Endothelial cell of umbilical vein (primary cell): ENCODE data around the gene DPM2.

Source experiments
- EZH2 ChIP-seq: IDR thresholded peaks from 2 replicates; pipeline ENCODE4 v1.6.1; 2012; ENCODE audit warnings: borderline replicate concordance, low read depth, mild to moderate bottlenecking, moderate library complexity, low read length, inconsistent platforms; ENCODE audit not compliant: severe bottlenecking
- POLR2A ChIP-seq: IDR thresholded peaks from 2 replicates; pipeline ENCODE4 v1.6.1; 2012; ENCODE audit warnings: low read depth, mild to moderate bottlenecking, control low read depth, low read length
- TF ChIP-seq, protein P1 (sequence below), 2 donors: IDR thresholded peaks; 1 replicate in 1 of 2; 2 replicates in 1 of 2; pipeline ENCODE4 v1.5.1; 2011; ENCODE audit warnings: low read length in 2 of 2, mild to moderate bottlenecking in 2 of 2, moderate library complexity in 2 of 2, control low read depth in 1 of 2, inconsistent platforms in 1 of 2, low read depth in 1 of 2; ENCODE audit not compliant: insufficient read depth in 1 of 2; ENCODE audit errors: extremely low read depth in 1 of 2
- TF ChIP-seq, protein P2 (sequence below): IDR thresholded peaks from 2 replicates; pipeline ENCODE4 v1.6.1; 2011; ENCODE audit not compliant: insufficient read depth, insufficient read length

DNA sequence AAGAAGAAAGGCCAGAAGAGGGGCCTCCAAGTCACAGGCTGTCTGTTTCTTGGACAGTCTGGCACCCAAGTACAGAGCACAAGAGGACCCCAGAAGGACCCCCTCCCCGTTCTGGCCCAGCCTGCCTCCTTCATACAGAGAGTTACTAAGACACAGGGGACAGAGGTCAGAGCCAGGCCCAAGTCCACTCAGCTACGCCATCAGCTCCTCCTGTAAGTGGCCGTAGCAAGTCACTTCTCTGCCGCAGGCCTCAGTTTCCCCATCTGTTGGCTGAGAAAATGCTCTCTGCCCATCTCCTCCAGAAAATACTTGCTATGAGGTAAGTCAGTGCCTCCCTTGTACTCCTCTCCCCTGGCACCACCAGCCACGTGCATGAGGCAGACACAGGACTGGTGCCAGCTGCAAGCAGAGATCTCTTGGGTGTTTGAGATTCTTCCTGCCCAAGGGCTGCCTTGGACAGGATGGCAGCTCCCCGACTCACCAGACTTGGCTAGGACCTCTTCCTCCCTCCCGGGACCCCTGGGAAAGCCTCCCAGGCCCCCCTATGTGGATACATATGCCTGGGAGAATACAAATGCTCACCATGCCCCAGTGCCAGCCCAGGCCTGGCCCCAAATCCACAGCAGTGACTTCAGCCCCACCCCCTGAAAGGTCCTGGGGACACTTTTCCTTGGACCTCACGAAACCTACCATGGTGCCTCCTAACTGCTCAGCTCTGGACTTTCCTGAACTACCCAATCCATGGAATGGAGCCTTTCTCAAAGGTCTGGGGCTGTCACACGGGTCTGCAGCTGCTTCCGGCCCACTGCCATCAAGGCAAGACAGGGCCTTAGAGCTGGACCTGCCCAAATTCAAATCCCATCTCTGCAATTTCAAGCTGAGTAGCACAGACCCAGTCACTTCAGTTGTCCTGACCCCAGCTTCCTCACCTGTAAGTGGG lies 38.0 kb upstream of the DPM2 start:
- TF ChIP-seq, protein P1, sequence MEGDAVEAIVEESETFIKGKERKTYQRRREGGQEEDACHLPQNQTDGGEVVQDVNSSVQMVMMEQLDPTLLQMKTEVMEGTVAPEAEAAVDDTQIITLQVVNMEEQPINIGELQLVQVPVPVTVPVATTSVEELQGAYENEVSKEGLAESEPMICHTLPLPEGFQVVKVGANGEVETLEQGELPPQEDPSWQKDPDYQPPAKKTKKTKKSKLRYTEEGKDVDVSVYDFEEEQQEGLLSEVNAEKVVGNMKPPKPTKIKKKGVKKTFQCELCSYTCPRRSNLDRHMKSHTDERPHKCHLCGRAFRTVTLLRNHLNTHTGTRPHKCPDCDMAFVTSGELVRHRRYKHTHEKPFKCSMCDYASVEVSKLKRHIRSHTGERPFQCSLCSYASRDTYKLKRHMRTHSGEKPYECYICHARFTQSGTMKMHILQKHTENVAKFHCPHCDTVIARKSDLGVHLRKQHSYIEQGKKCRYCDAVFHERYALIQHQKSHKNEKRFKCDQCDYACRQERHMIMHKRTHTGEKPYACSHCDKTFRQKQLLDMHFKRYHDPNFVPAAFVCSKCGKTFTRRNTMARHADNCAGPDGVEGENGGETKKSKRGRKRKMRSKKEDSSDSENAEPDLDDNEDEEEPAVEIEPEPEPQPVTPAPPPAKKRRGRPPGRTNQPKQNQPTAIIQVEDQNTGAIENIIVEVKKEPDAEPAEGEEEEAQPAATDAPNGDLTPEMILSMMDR (IDR thresholded peaks at IDR 0.05; ENCODE audit: extremely low read depth in 1 of 2, insufficient read depth in 1 of 2, low read depth in 1 of 2, low read length in 2 of 2), result no peak
- TF ChIP-seq POLR2A (no peak), EZH2 (no peak)
- TF ChIP-seq, protein P2, sequence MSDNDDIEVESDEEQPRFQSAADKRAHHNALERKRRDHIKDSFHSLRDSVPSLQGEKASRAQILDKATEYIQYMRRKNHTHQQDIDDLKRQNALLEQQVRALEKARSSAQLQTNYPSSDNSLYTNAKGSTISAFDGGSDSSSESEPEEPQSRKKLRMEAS, result no peak
